ENCODE data around the gene BRD3OS.

Gene BRD3OS

GRCh38 chr9:134040176-134040565, 14.9 kb downstream of the BRD3OS start:
- no peak for DNase-seq (ENCODE audit: low read depth in 2 of 2)
- H3K4me3 ChIP-seq (replicated peaks in 1 of 2; ENCODE audit: low read depth in 2 of 2, low read length in 2 of 2): no peak overlapping the region
- TF ChIP-seq CTCF (IDR thresholded peaks at IDR 0.05; ENCODE audit: low read depth, low read length): no peak

GRCh38 chr9:134040781-134041648, 15.7 kb downstream of the BRD3OS start:
- TF ChIP-seq CTCF (IDR thresholded peaks at IDR 0.05; ENCODE audit: low read depth, low read length): no peak
- DNase-seq (ENCODE audit: low read depth in 2 of 2): no peak
- H3K4me3 ChIP-seq (replicated peaks in 1 of 2; ENCODE audit: low read depth in 2 of 2, low read length in 2 of 2): no peak overlapping the region

DNA sequence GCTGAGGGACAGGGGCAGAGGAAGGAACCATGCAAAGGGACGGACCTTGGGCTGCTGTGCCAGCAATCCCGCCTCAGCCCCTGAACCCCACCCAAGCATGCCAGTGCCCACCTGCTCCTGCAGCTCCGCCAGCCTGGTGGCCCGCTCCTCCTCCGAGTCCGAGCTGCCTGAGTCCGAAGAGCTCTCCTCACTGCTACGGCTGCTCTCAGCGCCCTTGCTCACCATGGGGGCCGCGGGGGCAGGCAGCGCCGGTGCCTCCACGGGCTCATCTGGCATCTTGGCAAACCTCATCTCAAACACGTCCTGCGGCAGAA, 16.3 kb downstream of the BRD3OS start:
- no peak overlapping the region for H3K4me3 ChIP-seq (replicated peaks in 1 of 2; ENCODE audit: low read depth in 2 of 2, low read length in 2 of 2)
- no peak for DNase-seq (ENCODE audit: low read depth in 2 of 2)
- TF ChIP-seq CTCF (IDR thresholded peaks at IDR 0.05; ENCODE audit: low read depth, low read length): no peak

GRCh38 chr9:134043531-134043988, 18.3 kb downstream of the BRD3OS start:
- no peak for DNase-seq (ENCODE audit: low read depth in 2 of 2)
- H3K4me3 ChIP-seq (replicated peaks in 1 of 2; ENCODE audit: low read depth in 2 of 2, low read length in 2 of 2): no peak overlapping the region
- TF ChIP-seq CTCF (IDR thresholded peaks at IDR 0.05; ENCODE audit: low read depth, low read length): no peak

GRCh38 chr9:134044944-134045343, 19.7 kb downstream of the BRD3OS start:
- no peak overlapping the region for H3K4me3 ChIP-seq (replicated peaks in 1 of 2; ENCODE audit: low read depth in 2 of 2, low read length in 2 of 2)
- no peak for DNase-seq (ENCODE audit: low read depth in 2 of 2)
- no peak for TF ChIP-seq CTCF (IDR thresholded peaks at IDR 0.05; ENCODE audit: low read depth, low read length)

DNA sequence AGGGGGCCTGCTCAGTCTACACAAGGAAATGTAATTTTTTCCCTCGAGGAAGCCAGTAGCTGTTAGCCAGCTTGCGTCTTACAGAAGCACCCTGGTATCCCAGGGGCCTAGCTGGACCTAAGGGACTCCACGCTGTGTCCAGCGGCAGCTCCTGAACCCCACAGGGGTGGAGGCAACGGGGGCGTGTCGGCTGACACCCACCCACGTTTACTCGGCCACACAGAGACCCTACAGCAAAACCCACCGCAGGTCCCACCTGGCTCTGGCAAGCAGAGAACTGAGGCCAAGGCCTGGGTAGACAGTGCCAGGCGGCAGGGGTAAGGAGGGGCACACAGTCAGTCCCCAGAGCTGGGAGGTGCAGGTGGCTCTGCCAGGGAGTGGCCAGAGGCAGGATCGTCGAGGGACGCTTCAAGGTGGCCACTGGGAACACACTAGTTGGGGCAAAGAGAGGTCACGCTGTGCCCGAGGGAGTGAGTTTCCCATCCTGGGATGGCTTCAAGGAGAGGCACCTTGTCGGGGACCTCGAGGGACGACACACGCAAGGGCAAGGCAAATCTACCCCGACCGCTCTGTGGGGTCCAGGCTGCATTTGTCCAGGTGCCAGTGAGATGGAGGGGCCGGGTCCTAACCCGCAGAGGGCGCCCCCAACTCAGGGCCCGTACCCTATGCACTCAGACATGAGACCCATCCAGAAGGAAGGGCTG, 20.7 kb downstream of the BRD3OS start:
- no peak for DNase-seq (ENCODE audit: low read depth in 2 of 2)
- no peak for TF ChIP-seq CTCF (IDR thresholded peaks at IDR 0.05; ENCODE audit: low read depth, low read length)
- H3K4me3 ChIP-seq (replicated peaks in 1 of 2; ENCODE audit: low read depth in 2 of 2, low read length in 2 of 2): no peak overlapping the region

Data from cardiac fibroblast (primary cell).